H9 (cell line): Measurements from ENCODE around the gene PPM1H. TPM values are rescaled to one million over a fixed set of nuclear protein-coding genes. Genes with fewer than 3 reads are reported as not detected.

Experiments used
- DNase-seq: peaks from one replicate; pipeline ENCODE4 v3.0.0-alpha.2; 2017
- H2AFZ ChIP-seq: one replicate; pipeline ENCODE4 v1.6.1; 2013; ENCODE audit warnings: mild to moderate bottlenecking, low read length, control low read depth, moderate library complexity
- H2AK5ac ChIP-seq: 2 replicates; pipeline ENCODE4 v1.6.1; 2013; ENCODE audit warnings: low read length, control low read depth, mixed read lengths; ENCODE audit not compliant: insufficient read length
- H2BK120ac ChIP-seq: one replicate; pipeline ENCODE4 v1.6.1; 2013; ENCODE audit warnings: low read depth, mild to moderate bottlenecking, low read length, control low read depth, inconsistent platforms; ENCODE audit not compliant: poor library complexity, severe bottlenecking
- H2BK12ac ChIP-seq: 2 replicates; pipeline ENCODE4 v1.6.1; 2013; ENCODE audit warnings: low read length, control low read depth, mixed read lengths, low read depth; ENCODE audit not compliant: insufficient read length
- H2BK15ac ChIP-seq: 2 replicates; pipeline ENCODE4 v1.6.1; 2013; ENCODE audit warnings: low read depth, low read length, control low read depth
- H2BK20ac ChIP-seq: one replicate; pipeline ENCODE4 v1.6.1; 2013; ENCODE audit warnings: low read depth, mild to moderate bottlenecking, low read length, control low read depth, inconsistent platforms; ENCODE audit not compliant: poor library complexity, severe bottlenecking
- H2BK5ac ChIP-seq: 2 replicates; pipeline ENCODE4 v1.6.1; 2013; ENCODE audit warnings: low read length, control low read depth, mixed read lengths; ENCODE audit not compliant: insufficient read length
- H3K14ac ChIP-seq: 2 replicates; pipeline ENCODE4 v1.6.1; 2013; ENCODE audit warnings: low read length, control low read depth; ENCODE audit not compliant: insufficient read depth
- H3K18ac ChIP-seq: 2 replicates; pipeline ENCODE4 v1.6.1; 2013; ENCODE audit warnings: low read depth, mild to moderate bottlenecking, mixed read lengths, low read length, control low read depth; ENCODE audit not compliant: insufficient read length
- H3K23ac ChIP-seq: 2 replicates; pipeline ENCODE4 v1.6.1; 2013; ENCODE audit warnings: low read length, control low read depth, mixed read lengths, low read depth; ENCODE audit not compliant: insufficient read length
- H3K23me2 ChIP-seq: 2 replicates; pipeline ENCODE4 v1.6.1; 2013; ENCODE audit warnings: low read depth, mild to moderate bottlenecking, mixed read lengths, low read length, control low read depth; ENCODE audit not compliant: insufficient read length, poor library complexity, severe bottlenecking
- H3K27ac ChIP-seq: 2 replicates; pipeline ENCODE4 v1.5.1; 2013; ENCODE audit warnings: low read length, control low read depth, mixed read lengths, low read depth; ENCODE audit not compliant: insufficient read length
- H3K27me3 ChIP-seq: 2 replicates; pipeline ENCODE4 v1.6.1; 2013; ENCODE audit warnings: low read length, control low read depth, inconsistent platforms; ENCODE audit not compliant: insufficient read depth
- H3K4ac ChIP-seq: 2 replicates; pipeline ENCODE4 v1.6.1; 2013; ENCODE audit warnings: low read depth, mild to moderate bottlenecking, control low read depth, inconsistent platforms, low read length, moderate library complexity
- H3K4me1 ChIP-seq: 2 replicates; pipeline ENCODE4 v1.6.1; 2013; ENCODE audit warnings: low read length, control low read depth, inconsistent platforms; ENCODE audit not compliant: insufficient read depth
- H3K4me2 ChIP-seq: 2 replicates; pipeline ENCODE4 v1.6.1; 2013; ENCODE audit warnings: low read length, control low read depth, mixed read lengths; ENCODE audit not compliant: insufficient read length, insufficient read depth
- H3K56ac ChIP-seq: 2 replicates; pipeline ENCODE4 v1.6.1; 2013; ENCODE audit warnings: low read depth, mild to moderate bottlenecking, mixed read lengths, low read length, control low read depth; ENCODE audit not compliant: insufficient read length
- H3K79me1 ChIP-seq: 2 replicates; pipeline ENCODE4 v1.6.1; 2013; ENCODE audit warnings: low read depth, mild to moderate bottlenecking, moderate library complexity, low read length, control low read depth, inconsistent platforms; ENCODE audit not compliant: insufficient read depth, poor library complexity, severe bottlenecking
- H3K79me2 ChIP-seq: 2 replicates; pipeline ENCODE4 v1.6.1; 2013; ENCODE audit warnings: low read length, control low read depth, inconsistent platforms; ENCODE audit not compliant: insufficient read depth
- H3K9ac ChIP-seq: 2 replicates; pipeline ENCODE4 v1.6.1; 2013; ENCODE audit warnings: low read length, control low read depth, mixed read lengths; ENCODE audit not compliant: insufficient read length; ENCODE audit errors: extremely low read depth
- H3K9me3 ChIP-seq: one replicate; pipeline ENCODE4 v1.6.1; 2013; ENCODE audit warnings: low read depth, low read length, inconsistent platforms; ENCODE audit not compliant: control insufficient read depth
- H3T11ph ChIP-seq: one replicate; pipeline ENCODE4 v1.6.1; 2013; ENCODE audit warnings: mild to moderate bottlenecking, low read length, control low read depth, inconsistent platforms
- H4K20me1 ChIP-seq: one replicate; pipeline ENCODE4 v1.6.1; 2013; ENCODE audit not compliant: control insufficient read depth, insufficient read length, insufficient read depth
- H4K5ac ChIP-seq: 2 replicates; pipeline ENCODE4 v1.6.1; 2013; ENCODE audit warnings: low read depth, mild to moderate bottlenecking, mixed read lengths, low read length, control low read depth; ENCODE audit not compliant: insufficient read length
- H4K8ac ChIP-seq: replicated peaks from 2 replicates; pipeline ENCODE4 v1.6.1; 2013; ENCODE audit warnings: low read length, control low read depth, mixed read lengths, low read depth; ENCODE audit not compliant: insufficient read length
- H4K91ac ChIP-seq: 2 replicates; pipeline ENCODE4 v1.6.1; 2013; ENCODE audit warnings: low read depth, mild to moderate bottlenecking, moderate library complexity, mixed read lengths, low read length, control low read depth; ENCODE audit not compliant: insufficient read length
- H3K27ac Mint-ChIP-seq, 3 experiments: 2 replicates in 2 of 3; 3 replicates in 1 of 3; pipeline ENCODE4 v1.8.0; 2020 to 2021; ENCODE audit warnings: mixed read lengths in 3 of 3, mild to moderate bottlenecking in 1 of 3, moderate library complexity in 1 of 3
- H3K27me3 Mint-ChIP-seq: 2 replicates; pipeline ENCODE4 v1.8.0; 2021; ENCODE audit warnings: low read depth, mild to moderate bottlenecking, moderate library complexity, mixed read lengths
- H3K36me3 Mint-ChIP-seq, 3 experiments: 2 replicates in 2 of 3; 3 replicates in 1 of 3; pipeline ENCODE4 v1.8.0; 2020 to 2021; ENCODE audit warnings: low read depth in 3 of 3, mixed read lengths in 3 of 3; ENCODE audit not compliant: insufficient read depth in 1 of 3
- H3K4me1 Mint-ChIP-seq, 2 experiments: 2 replicates each; pipeline ENCODE4 v1.8.0; 2020; ENCODE audit warnings: mixed read lengths in 2 of 2
- H3K4me3 Mint-ChIP-seq, 2 experiments: 2 replicates in 1 of 2; 3 replicates in 1 of 2; pipeline ENCODE4 v1.8.0; 2020 to 2021; ENCODE audit warnings: mild to moderate bottlenecking in 2 of 2, mixed read lengths in 2 of 2, moderate library complexity in 1 of 2
- H3K9me3 Mint-ChIP-seq, 2 experiments: 2 replicates in 1 of 2; 3 replicates in 1 of 2; pipeline ENCODE4 v1.8.0; 2020; ENCODE audit warnings: mild to moderate bottlenecking in 2 of 2, mixed read lengths in 2 of 2, moderate library complexity in 1 of 2
- CTCF ChIP-seq: fragments of 200-600 bp; sonication (generic); conservative IDR thresholded peaks from 3 replicates; pipeline ENCODE4 v1.8.0; 2021; ENCODE audit warnings: antibody characterized with exemption, mild to moderate bottlenecking
- WGBS: extraction: QIAGEN DNeasy Blood & Tissue Kit; methylation state at CpG from one replicate; pipeline ENCODE4 v1.1.7; 2013; ENCODE audit warnings: missing lambda C conversion rate, low lambda C conversion rate, mixed read lengths; ENCODE audit not compliant: insufficient read length; ENCODE audit errors: extremely low coverage; 5-methylcytosine and 5-hydroxymethylcytosine counted together
- total RNA-seq: library from RNA; stranded (reverse); gene quantifications from 2 replicates; pipeline ENCODE4 v1.2.1, GENCODE V29; 2021

PPM1H gene
- total RNA-seq, 1 experiment from 2014 or later, result 22.1 TPM

GRCh38 chr12:62770381-62770780 lies 164.6 kb downstream of the PPM1H start:
- no peak overlapping the region for H3K9ac ChIP-seq

More at GRCh38 chr12:62770381-62770780, 164.6 kb downstream of the PPM1H start:
- H2AK5ac ChIP-seq, result no peak overlapping the region
- H3K27ac Mint-ChIP-seq, result peak overlapping the region in 2 of 3 experiments; percentile 26 to 78; a peak in 5 of 7 replicates
- no peak overlapping the region for H3K4ac ChIP-seq
- DNase-seq, result no peak
- H2BK20ac ChIP-seq, result no peak overlapping the region
- peaks cover 0 to 2% (median 0%) of the 10 kb centered on the region in 3 experiments; a peak in 2 of 7 replicates for H3K36me3 Mint-ChIP-seq
- H2BK120ac ChIP-seq, result no peak overlapping the region
- WGBS, result no CpG with 5 or more reads among the region's 2 CpGs
- H4K20me1 ChIP-seq, result no peaks in the 10 kb centered on the region
- H3K23me2 ChIP-seq, result no peaks in the 10 kb centered on the region
- peaks cover 30 to 37% of the 10 kb centered on the region in 2 experiments for H3K4me1 Mint-ChIP-seq
- no peak overlapping the region for H3K27ac ChIP-seq
- H2BK5ac ChIP-seq, result no peak overlapping the region
- H2AFZ ChIP-seq, result no peak overlapping the region
- H3K14ac ChIP-seq, result no peak overlapping the region
- H3K56ac ChIP-seq, result no peak overlapping the region
- H3K4me3 Mint-ChIP-seq, result no peak overlapping the region
- no peak overlapping the region for H2BK12ac ChIP-seq
- no peak overlapping the region for H4K5ac ChIP-seq
- no peaks in the 10 kb centered on the region for H3K79me2 ChIP-seq
- H3K9me3 Mint-ChIP-seq, result no peaks in the 10 kb centered on the region
- no peak overlapping the region for H4K8ac ChIP-seq
- peaks cover 3% of the 10 kb centered on the region; the same call in 1 of the 2 replicates for H3K4me1 ChIP-seq
- H3K23ac ChIP-seq, result no peak overlapping the region
- H3K4me2 ChIP-seq, result no peak overlapping the region
- H3K79me1 ChIP-seq, result no peaks in the 10 kb centered on the region
- H3K27me3 Mint-ChIP-seq, result peaks cover 3% of the 10 kb centered on the region; the same call in 1 of the 2 replicates
- no peak for TF ChIP-seq CTCF
- H3K27me3 ChIP-seq, result no peaks in the 10 kb centered on the region
- no peak overlapping the region for H3K18ac ChIP-seq
- H3T11ph ChIP-seq, result no peak overlapping the region
- no peak overlapping the region for H2BK15ac ChIP-seq
- no peaks in the 10 kb centered on the region for H3K9me3 ChIP-seq
- H4K91ac ChIP-seq, result no peak overlapping the region
